ENCODE measurements around the gene DDAH1. TPM values are rescaled to one million over a fixed set of nuclear protein-coding genes. Genes with fewer than 3 reads are reported as not detected.

DDAH1 gene
- total RNA-seq, 1 donor from 2014 or later: 10.8 TPM

DNA sequence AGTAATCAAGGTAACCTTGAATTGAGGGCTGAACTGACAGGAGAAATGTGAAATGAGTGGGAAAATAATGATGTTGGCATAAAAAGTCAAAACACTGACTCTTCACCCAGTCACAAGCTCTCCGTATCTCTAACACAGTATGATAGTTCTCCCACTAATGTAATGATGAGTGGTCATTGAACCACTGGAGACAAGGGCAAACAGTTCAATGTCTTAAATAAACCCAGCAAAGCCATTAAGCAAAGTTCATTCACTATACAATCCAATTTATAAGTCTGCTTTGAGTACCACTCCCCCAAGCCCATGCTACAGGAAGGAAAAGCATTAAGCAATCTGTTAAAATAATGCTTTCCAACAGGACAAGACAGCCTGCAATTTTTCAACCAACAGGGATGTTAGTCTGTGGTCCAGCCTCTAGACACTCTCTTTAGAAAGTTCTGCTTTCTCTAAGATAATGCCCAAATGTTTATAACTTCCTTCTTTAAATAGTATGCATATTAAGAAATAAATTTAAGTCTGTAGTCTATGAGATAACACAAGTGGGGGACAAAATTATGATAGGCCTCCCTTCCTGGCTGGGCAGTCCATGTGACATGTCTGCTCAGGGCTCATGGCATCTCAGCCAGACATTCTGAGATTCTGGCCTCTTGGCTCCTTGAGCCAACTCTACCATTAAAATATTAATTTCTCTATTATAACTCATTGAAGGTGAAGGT, 25.5 kb upstream of the DDAH1 start:
- TF ChIP-seq, protein P1, sequence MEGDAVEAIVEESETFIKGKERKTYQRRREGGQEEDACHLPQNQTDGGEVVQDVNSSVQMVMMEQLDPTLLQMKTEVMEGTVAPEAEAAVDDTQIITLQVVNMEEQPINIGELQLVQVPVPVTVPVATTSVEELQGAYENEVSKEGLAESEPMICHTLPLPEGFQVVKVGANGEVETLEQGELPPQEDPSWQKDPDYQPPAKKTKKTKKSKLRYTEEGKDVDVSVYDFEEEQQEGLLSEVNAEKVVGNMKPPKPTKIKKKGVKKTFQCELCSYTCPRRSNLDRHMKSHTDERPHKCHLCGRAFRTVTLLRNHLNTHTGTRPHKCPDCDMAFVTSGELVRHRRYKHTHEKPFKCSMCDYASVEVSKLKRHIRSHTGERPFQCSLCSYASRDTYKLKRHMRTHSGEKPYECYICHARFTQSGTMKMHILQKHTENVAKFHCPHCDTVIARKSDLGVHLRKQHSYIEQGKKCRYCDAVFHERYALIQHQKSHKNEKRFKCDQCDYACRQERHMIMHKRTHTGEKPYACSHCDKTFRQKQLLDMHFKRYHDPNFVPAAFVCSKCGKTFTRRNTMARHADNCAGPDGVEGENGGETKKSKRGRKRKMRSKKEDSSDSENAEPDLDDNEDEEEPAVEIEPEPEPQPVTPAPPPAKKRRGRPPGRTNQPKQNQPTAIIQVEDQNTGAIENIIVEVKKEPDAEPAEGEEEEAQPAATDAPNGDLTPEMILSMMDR (IDR thresholded peaks at IDR 0.05; ENCODE audit: unreplicated experiment): no peak
- Mint-ChIP-seq H3K27ac (ENCODE audit: unreplicated experiment) (no peak overlapping the region), H3K9me3 (ENCODE audit: unreplicated experiment) (no peaks in the 10 kb centered on the region), H3K4me3 (ENCODE audit: unreplicated experiment) (no peak overlapping the region), H3K36me3 (ENCODE audit: low read depth, unreplicated experiment) (no peaks in the 10 kb centered on the region), H3K4me1 (ENCODE audit: unreplicated experiment) (no peaks in the 10 kb centered on the region), H3K27me3 (ENCODE audit: unreplicated experiment) (no peaks in the 10 kb centered on the region)
- DNase-seq (ENCODE audit: low spot score): no peak

DNA sequence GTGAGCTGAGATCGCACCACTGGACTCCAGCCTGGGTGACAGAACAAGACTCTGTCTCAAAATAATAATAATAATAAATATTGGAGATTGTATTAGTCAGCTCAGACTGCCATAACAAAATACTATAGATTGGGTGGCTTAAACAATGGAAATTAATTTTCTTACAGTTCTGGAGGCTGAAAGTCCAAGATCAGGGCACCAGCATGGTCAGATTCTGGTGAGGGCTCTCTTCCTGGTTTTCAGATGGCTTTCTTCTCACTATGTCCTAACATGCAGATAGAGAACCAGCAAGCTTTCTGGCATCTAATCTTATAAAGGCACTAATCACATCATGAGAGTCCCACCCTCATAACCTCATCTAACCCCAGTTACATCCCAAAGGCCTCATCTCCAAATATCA, 23.2 kb upstream of the DDAH1 start:
- H3K9me3 Mint-ChIP-seq (ENCODE audit: unreplicated experiment): no peaks in the 10 kb centered on the region
- TF ChIP-seq, protein P1 (IDR thresholded peaks at IDR 0.05; ENCODE audit: unreplicated experiment): no peak

GRCh38 chr1:85485516-85485915, 20.6 kb upstream of the DDAH1 start:
- H3K36me3 Mint-ChIP-seq (ENCODE audit: low read depth, unreplicated experiment): no peaks in the 10 kb centered on the region
- no peaks in the 10 kb centered on the region for H3K27me3 Mint-ChIP-seq (ENCODE audit: unreplicated experiment)
- no peak overlapping the region for H3K4me3 Mint-ChIP-seq (ENCODE audit: unreplicated experiment)
- no peaks in the 10 kb centered on the region for H3K9me3 Mint-ChIP-seq (ENCODE audit: unreplicated experiment)
- H3K4me1 Mint-ChIP-seq (ENCODE audit: unreplicated experiment): no peaks in the 10 kb centered on the region
- no peak for DNase-seq (ENCODE audit: low spot score)
- TF ChIP-seq, protein P1 (IDR thresholded peaks at IDR 0.05; ENCODE audit: unreplicated experiment): no peak
- H3K27ac Mint-ChIP-seq (ENCODE audit: unreplicated experiment): no peak overlapping the region

More for the DNA sequence above, 23.2 kb upstream of the DDAH1 start:
- Mint-ChIP-seq H3K27me3 (ENCODE audit: unreplicated experiment) (no peaks in the 10 kb centered on the region), H3K36me3 (ENCODE audit: low read depth, unreplicated experiment) (no peaks in the 10 kb centered on the region), H3K4me3 (ENCODE audit: unreplicated experiment) (no peak overlapping the region), H3K27ac (ENCODE audit: unreplicated experiment) (no peak overlapping the region), H3K4me1 (ENCODE audit: unreplicated experiment) (no peaks in the 10 kb centered on the region)
- no peak for DNase-seq (ENCODE audit: low spot score)

DNA sequence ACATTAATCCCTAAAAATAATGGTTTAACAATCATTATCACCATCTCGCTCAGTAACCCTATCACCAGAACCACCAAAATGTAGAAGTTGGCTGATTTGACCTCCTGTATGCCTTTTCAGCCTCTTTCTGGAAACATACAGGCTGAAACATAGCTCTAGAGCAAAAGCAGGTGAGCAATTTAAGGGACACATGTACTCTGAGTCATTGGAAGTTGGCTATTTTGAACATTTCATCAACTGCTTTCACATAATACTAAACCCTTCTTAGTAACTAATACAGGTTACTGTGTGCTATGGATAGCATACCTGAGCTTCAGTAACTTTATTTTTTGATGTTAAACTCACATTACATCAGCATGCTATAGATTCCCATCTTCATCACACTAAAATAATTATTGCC, 19.8 kb upstream of the DDAH1 start:
- Mint-ChIP-seq H3K4me3 (ENCODE audit: unreplicated experiment) (no peak overlapping the region), H3K4me1 (ENCODE audit: unreplicated experiment) (no peaks in the 10 kb centered on the region), H3K27me3 (ENCODE audit: unreplicated experiment) (no peaks in the 10 kb centered on the region), H3K27ac (ENCODE audit: unreplicated experiment) (no peak overlapping the region), H3K9me3 (ENCODE audit: unreplicated experiment) (no peaks in the 10 kb centered on the region), H3K36me3 (ENCODE audit: low read depth, unreplicated experiment) (no peaks in the 10 kb centered on the region)
- no peak for DNase-seq (ENCODE audit: low spot score)
- TF ChIP-seq, protein P1 (IDR thresholded peaks at IDR 0.05; ENCODE audit: unreplicated experiment): no peak

- TF ChIP-seq, protein P1 (IDR thresholded peaks at IDR 0.05; ENCODE audit: unreplicated experiment): no peak
- H3K27me3 Mint-ChIP-seq (ENCODE audit: unreplicated experiment): no peaks in the 10 kb centered on the region
- H3K9me3 Mint-ChIP-seq (ENCODE audit: unreplicated experiment): no peaks in the 10 kb centered on the region
- no peak for DNase-seq (ENCODE audit: low spot score)
- H3K36me3 Mint-ChIP-seq (ENCODE audit: low read depth, unreplicated experiment): no peaks in the 10 kb centered on the region
- H3K4me1 Mint-ChIP-seq (ENCODE audit: unreplicated experiment): no peaks in the 10 kb centered on the region
- no peak overlapping the region for H3K27ac Mint-ChIP-seq (ENCODE audit: unreplicated experiment)
- no peak overlapping the region for H3K4me3 Mint-ChIP-seq (ENCODE audit: unreplicated experiment)
Measured at GRCh38 chr1:85484264-85484663, 19.3 kb upstream of the DDAH1 start.
